Measurements from ENCODE around the gene WDR38.

WDR38 gene

GRCh38 chr9:124852829-124853531 is at the start of gene WDR38:
Gene WDR38 (plus strand): TSS chr9:124853460. CDS start chr9:124853532, 72 bp downstream.
- peak; percentile 23 for DNase-seq

- no peak for DNase-seq
Measured at GRCh38 chr9:124803911-124804310, 49.3 kb upstream of the WDR38 start.

GRCh38 chr9:124805186-124805585 is 48.1 kb upstream of the WDR38 start:
- no peak for DNase-seq

GRCh38 chr9:124808246-124808956 is 44.9 kb upstream of the WDR38 start:
- no peak for DNase-seq

GRCh38 chr9:124809211-124809610 is 44.0 kb upstream of the WDR38 start:
- no peak for DNase-seq

- DNase-seq = no peak
Measured at GRCh38 chr9:124809741-124810500, 43.3 kb upstream of the WDR38 start.

- no peak for DNase-seq
Measured at GRCh38 chr9:124810663-124811355, 42.5 kb upstream of the WDR38 start.

GRCh38 chr9:124812441-124812876 is 40.8 kb upstream of the WDR38 start:
- no peak for DNase-seq

GRCh38 chr9:124813041-124813440 is 40.2 kb upstream of the WDR38 start:
- DNase-seq = no peak

GRCh38 chr9:124813501-124814163 is 39.6 kb upstream of the WDR38 start:
- no peak for DNase-seq

- DNase-seq = no peak
Measured at GRCh38 chr9:124814164-124814535, 39.1 kb upstream of the WDR38 start.

- no peak for DNase-seq
Measured at GRCh38 chr9:124815601-124816000, 37.7 kb upstream of the WDR38 start.

- DNase-seq = no peak
Measured at GRCh38 chr9:124818431-124819281, 34.6 kb upstream of the WDR38 start.

- no peak for DNase-seq
Measured at GRCh38 chr9:124820698-124821623, 32.3 kb upstream of the WDR38 start.

GRCh38 chr9:124828489-124829333 is 24.5 kb upstream of the WDR38 start:
- no peak for DNase-seq

- DNase-seq = no peak
Measured at GRCh38 chr9:124829334-124829669, 24.0 kb upstream of the WDR38 start.

- no peak for DNase-seq
Measured at GRCh38 chr9:124830593-124830992, 22.7 kb upstream of the WDR38 start.

GRCh38 chr9:124831642-124832364 is 21.5 kb upstream of the WDR38 start:
- no peak for DNase-seq

GRCh38 chr9:124834591-124834990 is 18.7 kb upstream of the WDR38 start:
- DNase-seq = no peak

Data from NCI-H1048 (cell line).